Vagina (tissue), 2 donors: ENCODE results near the gene ME2.

Experiments used
- POLR2A ChIP-seq, 2 donors: fragments of 450-650 bp; IDR thresholded peaks; one replicate each; pipeline ENCODE4 v1.6.1; 2017; ENCODE audit warnings: antibody characterized with exemption in 2 of 2, mild to moderate bottlenecking in 2 of 2, moderate library complexity in 2 of 2
- POLR2AphosphoS5 ChIP-seq, 2 donors: sonication (generic); formaldehyde crosslinking; IDR thresholded peaks; one replicate each; pipeline ENCODE4 v1.9.0; 2017; ENCODE audit warnings: antibody characterized with exemption in 2 of 2, mild to moderate bottlenecking in 2 of 2, low read depth in 1 of 2; ENCODE audit not compliant: insufficient read depth in 1 of 2
- TF ChIP-seq, protein P1 (sequence below), 3 experiments: fragments of 450-650 bp in 2 of 3; fragments of 200-600 bp in 1 of 3; sonication (generic) in 1 of 3; IDR thresholded peaks; one replicate each; pipeline ENCODE4 v1.5.1; 2017 to 2019; ENCODE audit warnings: antibody characterized with exemption in 3 of 3, mild to moderate bottlenecking in 2 of 3, moderate library complexity in 2 of 3

DNA sequence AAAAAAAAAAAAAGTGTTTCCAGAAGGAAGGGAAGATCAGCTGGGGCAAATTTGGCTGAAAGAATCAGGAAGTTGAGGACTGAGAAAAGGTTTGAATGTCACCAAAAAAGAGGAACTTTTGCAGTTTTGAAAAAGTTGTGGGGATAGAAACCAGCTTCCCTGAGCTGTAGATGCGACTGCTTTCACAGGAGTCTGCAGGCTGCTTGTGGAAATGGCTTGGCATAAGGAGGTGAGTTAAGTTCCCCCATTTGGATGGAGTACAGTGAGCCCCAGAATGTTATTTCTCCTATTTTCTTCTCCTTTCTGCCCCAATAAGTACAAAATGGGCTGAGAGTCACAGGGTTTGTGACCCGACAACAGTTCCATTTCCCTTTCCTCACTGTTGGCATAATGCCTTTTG lies 16.5 kb upstream of the ME2 start:
- TF ChIP-seq, protein P1, sequence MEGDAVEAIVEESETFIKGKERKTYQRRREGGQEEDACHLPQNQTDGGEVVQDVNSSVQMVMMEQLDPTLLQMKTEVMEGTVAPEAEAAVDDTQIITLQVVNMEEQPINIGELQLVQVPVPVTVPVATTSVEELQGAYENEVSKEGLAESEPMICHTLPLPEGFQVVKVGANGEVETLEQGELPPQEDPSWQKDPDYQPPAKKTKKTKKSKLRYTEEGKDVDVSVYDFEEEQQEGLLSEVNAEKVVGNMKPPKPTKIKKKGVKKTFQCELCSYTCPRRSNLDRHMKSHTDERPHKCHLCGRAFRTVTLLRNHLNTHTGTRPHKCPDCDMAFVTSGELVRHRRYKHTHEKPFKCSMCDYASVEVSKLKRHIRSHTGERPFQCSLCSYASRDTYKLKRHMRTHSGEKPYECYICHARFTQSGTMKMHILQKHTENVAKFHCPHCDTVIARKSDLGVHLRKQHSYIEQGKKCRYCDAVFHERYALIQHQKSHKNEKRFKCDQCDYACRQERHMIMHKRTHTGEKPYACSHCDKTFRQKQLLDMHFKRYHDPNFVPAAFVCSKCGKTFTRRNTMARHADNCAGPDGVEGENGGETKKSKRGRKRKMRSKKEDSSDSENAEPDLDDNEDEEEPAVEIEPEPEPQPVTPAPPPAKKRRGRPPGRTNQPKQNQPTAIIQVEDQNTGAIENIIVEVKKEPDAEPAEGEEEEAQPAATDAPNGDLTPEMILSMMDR (IDR thresholded peaks at IDR 0.05), result no peak
- TF ChIP-seq POLR2AphosphoS5 (IDR thresholded peaks at IDR 0.05; ENCODE audit: insufficient read depth in 1 of 2, low read depth in 1 of 2), result no peak
- TF ChIP-seq POLR2A (IDR thresholded peaks at IDR 0.05), result no peak
